GM21786 (cell line): ENCODE measurements around the gene SATB2.

Experiments used
- ATAC-seq: cut with Tn5 transposase; IDR thresholded peaks from one replicate; pipeline ENCODE4 v1.9.1; 2021; ENCODE audit not compliant: unreplicated experiment

The SATB2 gene

DNA sequence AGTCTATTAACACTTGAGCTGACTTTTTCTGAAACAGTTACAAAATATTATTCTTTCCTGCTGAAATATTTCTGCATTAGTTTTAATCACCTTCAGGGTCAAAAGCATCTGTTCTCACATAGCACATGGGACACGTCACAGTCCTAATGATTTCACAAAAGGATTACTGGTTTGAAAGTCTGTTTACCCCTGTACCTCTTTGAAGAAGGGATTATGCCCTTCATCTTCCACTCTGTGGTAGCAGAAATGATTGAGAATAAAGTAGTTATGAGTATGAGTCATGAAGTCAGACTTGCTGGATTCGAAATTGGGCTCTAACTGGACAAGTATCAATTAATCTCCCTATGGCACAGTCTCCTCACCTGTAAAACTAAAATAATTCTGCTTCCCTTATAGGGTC is 121.2 kb downstream of the SATB2 start:
- no peak for ATAC-seq

DNA sequence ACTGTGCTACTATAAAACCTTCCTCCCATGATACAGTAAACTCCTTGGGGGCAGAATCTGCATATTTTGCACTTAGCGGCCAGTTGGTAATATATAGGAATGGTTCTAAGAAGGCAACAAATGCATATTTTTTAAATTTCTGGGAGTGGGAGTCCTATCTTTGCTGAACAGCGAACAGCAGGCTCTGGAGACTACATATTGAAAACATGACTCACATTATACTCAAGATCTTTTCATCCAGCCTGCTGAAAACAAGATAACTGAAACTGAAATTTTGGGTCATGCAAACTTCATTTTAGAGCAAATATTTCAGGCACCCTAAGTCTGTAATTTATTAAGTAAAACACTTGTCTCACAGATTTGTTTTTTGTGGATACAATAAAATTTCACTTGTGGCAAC is 122.2 kb downstream of the SATB2 start:
- no peak for ATAC-seq

DNA sequence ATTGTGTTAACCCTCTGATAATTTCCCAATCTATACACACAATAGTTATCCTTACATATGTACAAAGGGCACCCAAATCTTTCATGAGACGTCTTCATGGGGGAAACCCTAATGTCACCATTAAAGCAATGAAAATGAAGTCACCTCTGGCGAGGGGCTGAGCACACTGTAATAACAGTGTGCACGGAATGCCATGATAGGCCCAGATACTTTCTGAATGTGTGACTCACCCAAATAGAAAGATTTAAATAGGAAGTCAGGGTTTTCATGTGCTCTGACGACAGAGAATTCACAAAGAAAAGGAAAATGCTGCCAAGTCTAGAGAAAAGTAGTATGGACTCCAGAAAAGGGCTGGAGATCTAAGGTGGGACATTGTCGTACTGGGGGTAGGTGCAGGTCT is 128.3 kb downstream of the SATB2 start:
- no peak for ATAC-seq

DNA sequence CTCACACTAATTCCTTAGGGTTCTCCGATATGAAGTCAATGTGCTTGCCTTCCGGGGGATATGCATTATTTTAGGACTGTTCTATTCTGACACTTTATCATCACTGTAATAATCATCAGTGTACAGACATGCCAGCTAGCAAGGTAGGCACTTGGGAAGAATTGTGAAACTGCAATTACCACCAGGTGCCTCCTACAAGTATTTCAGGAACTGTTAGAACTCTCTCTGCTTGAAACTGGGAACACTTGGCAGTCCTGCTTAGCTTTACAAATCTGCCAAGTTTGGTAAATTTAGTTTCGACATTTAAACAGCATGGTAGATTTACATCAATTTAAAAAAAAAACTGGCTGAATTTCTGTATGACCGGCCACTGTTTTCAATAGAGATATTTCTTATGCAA is 128.7 kb downstream of the SATB2 start:
- ATAC-seq = no peak

DNA sequence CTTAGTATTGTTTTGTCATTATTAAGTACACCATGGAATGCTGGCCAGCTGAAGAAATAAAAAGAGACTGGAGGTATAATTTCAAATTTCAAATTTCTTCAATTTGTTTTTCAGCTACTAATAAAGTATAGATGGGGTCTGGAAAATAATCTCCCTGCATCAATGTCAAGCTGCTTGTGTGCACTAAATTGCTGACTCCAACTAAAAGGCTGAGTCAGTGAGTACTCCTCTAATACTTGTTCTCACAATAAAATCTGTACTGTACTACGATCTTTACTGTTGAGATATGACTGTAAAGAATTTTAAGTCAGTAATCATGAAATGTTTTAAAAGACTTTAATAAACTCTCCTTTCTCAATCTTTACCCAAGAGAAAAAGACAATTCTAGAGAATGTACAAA is 131.9 kb downstream of the SATB2 start:
- no peak for ATAC-seq

DNA sequence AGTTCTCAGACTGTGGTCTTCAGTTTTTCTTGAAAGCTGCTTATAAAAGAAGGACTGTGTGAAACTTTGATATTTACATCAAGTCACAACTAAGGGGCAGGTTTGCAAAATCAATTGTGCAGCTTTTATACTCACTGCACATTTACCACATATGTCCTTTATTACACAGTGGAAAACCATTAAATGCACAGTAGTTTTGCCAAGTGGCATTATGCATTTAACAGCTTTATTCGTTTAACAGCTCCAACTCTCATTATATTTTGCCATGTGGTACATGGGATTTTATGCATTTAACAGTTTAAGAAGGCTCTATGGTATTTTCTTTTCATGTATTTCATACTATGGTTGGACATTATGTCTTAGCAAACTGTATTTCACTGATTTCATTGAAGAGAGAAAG is 135.6 kb downstream of the SATB2 start:
- no peak for ATAC-seq

DNA sequence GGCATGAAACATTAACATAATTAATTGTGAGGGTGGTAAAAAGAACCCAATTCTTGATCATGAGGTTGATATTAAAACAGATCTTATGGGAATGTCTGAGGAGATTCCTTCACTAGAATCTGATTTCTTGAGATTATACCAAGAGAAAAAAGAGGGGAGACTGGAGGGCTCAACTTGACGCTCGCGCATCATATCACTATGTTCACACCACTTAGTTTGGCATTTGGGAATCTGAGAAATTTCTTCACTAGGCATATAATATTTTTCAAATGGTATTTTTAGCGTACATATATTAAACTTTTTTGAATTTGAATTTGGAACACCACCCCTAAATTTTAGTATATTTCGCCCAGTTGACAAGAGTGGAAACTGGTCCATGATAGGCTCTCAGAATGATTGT is 140.1 kb downstream of the SATB2 start:
- ATAC-seq = no peak

DNA sequence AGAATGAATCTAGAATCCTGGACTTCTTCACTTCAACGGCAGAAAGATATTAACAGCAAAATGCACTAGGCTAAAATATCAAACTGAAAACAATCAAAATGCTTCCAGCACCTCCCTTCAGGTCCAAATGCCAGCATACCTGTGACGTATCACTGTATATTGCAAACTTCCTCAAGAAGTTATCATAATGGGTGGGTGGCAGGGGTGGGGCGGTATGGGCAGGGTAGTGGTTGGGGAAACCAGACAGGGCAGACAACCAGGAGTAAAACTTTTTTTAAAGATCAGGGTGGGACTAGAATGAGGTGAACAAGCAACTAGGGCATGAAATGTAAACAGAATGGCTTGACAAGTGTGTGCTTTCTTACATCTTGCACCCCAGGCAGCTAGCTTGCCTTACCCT is 140.9 kb downstream of the SATB2 start:
- no peak for ATAC-seq

DNA sequence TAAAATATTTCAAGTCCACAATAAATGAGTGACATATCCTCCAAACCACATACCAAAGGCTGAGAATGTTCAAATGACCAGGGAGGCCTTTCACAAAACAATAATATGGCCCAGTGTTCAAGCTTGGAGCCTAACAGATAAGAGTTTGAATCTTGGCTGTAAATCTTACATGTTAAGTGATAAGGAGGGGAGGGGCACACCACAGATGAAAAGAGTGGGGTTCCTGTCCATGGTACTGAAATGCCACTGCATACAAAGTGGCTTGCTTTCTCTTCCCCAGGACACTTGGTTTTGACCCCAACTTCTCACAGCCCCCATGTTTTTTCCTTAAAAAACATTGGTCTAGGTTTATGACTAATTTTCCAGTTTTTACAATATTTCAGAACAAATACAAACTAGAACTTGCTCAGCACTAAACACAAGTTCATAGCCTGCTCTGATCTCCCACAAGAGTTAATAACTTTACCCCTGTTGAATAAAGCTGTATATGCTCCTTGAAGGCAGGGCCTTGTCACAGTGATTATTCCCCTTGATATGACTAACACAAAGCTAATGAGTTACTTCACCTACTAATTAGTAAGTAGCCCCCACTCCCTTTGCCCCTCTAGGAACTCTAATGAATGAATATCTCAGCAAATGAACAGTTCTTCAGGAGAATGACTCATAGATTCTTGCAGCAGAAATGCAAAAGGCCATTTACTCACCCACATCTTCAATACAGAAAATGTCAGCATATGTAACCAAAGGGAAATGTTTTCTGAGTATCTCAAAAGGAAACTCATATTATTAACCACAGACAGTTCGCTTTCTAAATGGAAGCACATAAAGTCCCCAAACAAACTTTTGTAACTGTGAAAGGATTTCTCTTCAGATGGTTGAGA is 142.2 kb downstream of the SATB2 start:
- no peak for ATAC-seq

DNA sequence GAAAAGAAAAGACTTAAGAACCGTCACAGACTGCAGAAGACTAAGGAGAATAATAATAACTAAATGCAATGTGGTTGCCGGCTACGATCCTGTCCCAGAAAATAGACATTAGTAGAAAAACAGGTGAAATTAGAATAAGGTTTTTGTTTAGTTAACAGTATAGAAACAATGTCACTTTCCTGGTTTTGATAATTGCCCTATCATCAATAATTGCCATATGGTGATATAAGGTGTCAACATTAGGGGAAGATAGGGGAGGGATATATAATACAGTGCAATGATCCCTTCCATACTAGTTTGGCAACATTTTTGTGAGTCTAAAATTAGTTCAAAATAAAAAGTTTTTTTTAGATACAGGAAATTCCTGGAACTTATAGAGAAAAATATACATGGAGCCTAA is 144.8 kb downstream of the SATB2 start:
- ATAC-seq = no peak

DNA sequence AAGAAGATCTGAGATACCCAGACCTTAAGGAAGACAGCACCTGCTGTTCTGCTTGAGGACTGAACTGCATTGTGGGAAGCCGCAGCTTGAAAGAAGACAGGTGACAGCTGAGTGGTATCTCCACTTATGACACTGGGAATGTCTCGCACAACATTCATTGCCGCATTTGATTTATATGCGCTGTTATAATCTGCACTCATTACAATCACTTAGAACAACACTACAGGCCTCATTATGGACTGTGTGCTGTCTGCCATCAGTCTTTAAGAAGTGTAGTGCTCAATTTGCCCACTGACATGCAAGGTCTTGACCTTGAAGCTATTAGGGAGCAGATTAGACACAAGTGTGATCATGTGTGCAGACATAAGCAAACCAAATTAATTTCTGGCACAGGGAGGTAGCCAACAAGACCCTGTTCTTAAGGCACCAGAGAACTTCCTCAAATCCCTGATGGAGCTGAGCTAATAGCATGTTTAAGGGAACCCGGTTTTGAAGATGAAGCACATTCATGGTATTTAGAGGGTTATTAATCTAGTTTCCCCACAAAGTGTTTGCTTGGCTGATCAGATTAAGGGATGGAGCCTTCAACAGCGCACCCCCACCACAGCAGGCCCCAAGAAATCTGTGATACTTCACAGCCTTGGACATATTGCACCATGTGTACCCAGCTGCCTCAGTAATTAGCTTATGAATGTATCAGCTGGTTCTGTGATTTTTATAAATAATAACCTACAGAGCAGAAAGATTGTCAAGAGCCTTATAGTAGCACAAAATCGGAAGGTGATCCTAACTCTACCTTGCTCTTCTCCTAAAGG is 146.8 kb downstream of the SATB2 start:
- ATAC-seq = no peak

DNA sequence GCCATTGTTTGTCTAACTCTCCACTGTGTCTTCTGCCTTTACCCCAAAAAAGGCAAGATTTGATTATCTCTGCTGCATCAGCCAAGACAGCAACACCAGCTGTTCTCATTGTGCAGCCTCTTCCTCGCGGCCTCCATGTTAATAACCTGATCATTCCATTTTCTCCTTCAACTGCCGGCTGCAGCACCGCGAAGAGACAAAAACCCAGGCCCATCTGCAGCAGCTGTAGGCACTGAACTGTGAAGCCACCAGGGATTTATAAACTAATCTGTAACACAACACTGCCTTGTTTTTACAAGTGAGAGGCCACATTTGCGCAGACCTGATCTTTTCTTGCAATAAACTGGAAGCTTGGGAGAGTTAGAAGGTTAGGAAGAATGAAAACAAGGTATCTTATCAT is 147.8 kb downstream of the SATB2 start:
- ATAC-seq = no peak

DNA sequence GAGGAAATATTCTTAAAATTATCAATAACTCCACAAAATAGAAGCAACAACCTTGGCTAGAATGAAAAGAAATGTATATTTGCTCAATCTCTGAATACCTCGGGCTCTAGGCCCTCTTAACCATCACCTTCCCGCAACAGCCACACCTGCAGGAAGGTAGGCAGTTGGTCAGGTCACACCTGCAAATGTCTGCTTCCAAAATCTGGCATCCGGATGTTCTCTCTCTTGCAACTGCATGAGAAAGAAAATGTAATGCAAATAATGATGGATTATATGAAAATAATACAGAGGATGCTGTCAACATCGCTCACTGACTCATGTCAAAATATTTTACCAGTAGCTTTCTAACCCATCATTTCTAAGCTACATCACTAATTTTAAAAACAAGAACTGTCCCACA is 148.3 kb downstream of the SATB2 start:
- no peak for ATAC-seq

DNA sequence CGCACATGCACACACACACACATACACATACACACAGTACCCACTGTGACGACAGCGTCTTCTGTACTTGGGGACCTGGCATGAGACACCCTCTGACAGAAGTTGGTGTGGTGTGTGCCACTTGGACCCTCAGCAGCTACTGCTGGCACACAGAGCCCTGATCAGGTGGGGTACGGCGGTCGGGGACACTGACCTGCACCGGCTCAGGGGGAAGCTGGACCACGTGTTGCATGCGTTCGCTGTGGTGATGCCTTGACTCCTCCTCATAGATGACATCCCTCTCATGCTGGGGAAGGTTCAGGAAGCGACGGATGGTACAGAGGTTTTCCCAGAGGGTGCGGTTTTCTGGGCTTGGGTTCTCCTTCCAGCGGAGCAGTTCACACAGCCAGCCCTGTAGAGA is 149.2 kb downstream of the SATB2 start:
- ATAC-seq = no peak

DNA sequence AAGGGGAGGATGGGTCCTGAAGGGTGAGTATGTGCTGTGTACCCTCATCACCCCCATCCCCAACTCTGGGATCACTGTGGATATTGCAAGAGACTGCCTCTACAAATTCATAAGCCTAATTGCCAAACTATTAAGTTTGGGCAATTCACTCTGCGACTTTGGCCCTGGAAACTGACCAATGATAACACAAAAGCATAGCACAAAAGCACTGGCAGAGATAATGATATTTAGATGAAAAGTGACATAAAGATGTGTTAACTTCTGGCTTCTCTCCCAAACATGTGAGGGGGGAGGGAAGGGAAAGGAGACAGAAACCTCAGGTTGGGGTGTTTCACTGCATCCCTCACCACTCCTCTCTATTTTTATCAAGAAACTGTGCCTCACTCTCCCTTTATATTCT is 150.3 kb downstream of the SATB2 start:
- no peak for ATAC-seq

DNA sequence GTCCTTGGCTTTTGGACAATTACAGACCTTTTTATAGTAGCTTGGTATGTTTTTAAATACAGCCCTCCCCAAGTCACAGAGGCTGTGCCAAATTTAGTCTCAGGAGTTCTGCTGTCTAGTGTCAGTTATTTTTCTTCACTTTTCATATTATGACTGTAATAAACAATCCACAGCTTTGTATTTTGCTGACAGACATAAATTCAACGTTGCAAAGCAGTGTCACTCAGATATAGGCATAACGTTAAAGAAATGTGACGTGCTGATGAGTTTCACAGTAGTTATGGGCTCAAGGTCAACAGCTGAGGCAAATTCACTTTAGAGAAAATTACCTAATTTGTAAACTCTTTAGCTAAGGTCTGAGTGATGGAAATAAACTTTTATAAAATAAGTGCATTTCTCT is 151.6 kb downstream of the SATB2 start:
- no peak for ATAC-seq

DNA sequence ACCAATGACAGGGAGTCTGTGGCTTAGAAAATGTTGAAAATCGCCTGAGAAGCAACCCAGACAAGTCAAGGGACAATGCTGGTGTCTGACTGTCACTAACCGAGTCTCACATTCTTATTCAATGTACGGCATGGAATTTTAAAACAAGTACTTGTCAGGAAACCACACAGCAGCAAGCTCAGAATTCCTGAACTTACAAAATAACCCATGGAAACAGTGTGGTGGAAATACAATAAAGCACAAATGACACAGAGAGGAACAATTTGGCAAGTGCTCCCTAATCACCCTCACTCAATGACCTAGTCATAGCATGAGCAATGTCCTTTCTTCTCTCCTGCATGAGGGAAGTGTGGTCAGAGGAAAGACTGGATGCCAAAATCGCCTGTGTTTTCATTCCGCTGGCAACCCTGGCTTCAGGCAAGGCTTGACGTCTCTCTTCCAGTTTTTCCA is 154.0 kb downstream of the SATB2 start:
- no peak for ATAC-seq

DNA sequence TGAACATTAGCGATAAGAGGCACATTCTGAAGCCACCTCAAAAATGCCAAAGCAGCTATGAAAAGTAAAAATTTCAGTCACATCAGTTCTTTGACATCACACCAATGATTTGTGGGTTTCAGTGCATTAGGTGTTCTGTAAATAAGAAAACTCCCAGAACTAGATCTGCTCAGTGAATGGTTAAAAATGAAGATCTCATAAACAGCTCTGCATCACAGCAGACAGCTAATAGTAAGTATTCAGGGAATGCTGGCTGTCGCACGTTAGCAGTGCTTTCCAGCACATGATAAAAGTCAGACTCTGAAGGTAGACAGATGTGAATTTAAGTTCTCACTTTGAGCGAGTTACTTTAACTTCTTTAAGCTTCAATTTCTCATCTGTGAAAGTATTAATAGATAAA is 154.9 kb downstream of the SATB2 start:
- ATAC-seq = no peak

DNA sequence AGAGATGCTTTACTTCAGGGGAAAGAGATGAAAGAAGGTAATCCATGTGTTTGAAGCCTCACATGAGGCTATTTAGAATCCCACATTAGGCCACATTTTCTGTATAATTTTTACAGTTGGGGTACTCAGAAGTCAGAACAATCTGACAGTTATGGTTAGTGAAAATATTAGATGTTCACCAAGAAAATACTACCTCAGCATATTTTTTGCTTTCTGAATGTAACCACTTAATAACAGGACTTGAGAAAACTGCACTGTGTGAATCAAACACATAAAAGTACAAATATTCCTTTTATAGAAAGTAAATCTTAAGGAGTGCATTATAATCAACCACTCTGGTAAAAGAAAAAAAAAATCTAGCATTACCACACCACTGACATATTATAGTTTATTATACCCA is 169.3 kb downstream of the SATB2 start:
- no peak for ATAC-seq

DNA sequence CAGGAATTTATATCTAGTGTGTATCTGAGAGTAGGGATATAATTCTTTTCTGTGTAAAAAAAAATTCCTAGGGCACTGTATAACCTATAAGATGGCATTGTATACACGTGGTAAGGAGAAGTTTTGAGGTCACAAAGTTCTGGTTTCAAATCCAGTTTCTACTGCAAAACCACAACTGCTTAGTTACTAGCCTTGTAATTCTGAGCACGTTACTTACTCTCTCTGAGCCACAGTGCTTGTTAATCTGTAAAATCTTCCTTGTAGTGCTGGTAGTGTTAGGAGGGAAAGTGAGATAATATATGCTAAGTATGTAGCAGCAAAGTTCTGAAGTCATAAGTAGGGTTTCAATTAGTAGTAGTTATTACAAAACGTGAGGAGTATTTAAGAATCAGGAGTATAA is 175.4 kb downstream of the SATB2 start:
- no peak for ATAC-seq

DNA sequence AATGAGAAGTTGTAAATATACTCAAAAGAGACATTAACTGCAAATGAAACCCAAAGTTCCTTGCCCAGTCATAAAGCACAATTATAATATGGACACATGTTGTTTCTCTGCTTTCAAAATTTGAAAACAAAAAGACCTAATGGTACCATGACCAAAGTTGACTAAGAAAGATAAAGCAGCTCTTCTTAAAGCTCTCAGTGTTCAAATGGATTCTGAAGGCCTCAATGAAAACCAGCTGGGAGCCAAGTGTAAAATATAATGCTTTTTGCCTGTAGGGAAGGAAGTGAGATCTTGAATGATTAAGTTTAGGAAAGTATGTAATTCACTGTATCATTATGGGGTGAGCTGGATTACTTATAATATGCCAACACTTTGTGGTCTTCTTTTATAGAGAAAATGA is 178.6 kb downstream of the SATB2 start:
- ATAC-seq = no peak

DNA sequence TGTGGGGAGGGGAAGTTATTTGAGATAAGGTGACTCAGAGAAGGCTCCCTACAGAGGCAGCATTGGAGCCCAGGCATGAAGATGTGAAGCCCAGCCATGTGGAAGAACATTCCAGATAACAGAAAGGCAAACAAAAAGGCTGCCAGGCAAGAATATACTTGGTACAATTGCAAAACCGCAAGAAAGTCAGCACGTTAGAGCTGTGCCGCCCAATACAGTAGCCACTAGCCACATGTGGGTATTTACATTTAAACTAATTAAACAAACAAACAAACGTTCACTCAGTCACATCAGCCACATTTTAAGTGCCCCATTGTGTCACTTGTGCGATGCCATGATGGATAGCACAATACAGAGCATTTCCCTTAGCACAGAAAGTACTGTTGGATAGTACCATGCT is 179.6 kb downstream of the SATB2 start:
- no peak for ATAC-seq
